Glutamatergic neuron (in vitro differentiated cells): Measurements from ENCODE around the gene CD93. TPM values are rescaled to one million over a fixed set of nuclear protein-coding genes. Genes with fewer than 3 reads are reported as not detected.

ENCODE experiments used
- DNase-seq: peaks from one replicate; pipeline ENCODE4 v3.0.0; 2022
- H3K27ac Mint-ChIP-seq: one replicate; pipeline ENCODE4 v1.8.0; 2020; ENCODE audit warnings: mild to moderate bottlenecking, mixed read lengths, inconsistent platforms; ENCODE audit not compliant: unreplicated experiment
- H3K27me3 Mint-ChIP-seq: one replicate; pipeline ENCODE4 v1.8.0; 2020; ENCODE audit warnings: mild to moderate bottlenecking, moderate library complexity, mixed read lengths, inconsistent platforms; ENCODE audit not compliant: unreplicated experiment
- H3K36me3 Mint-ChIP-seq: one replicate; pipeline ENCODE4 v1.8.0; 2020; ENCODE audit warnings: mild to moderate bottlenecking, mixed read lengths, inconsistent platforms; ENCODE audit not compliant: unreplicated experiment
- H3K4me1 Mint-ChIP-seq: one replicate; pipeline ENCODE4 v1.8.0; 2020; ENCODE audit warnings: mild to moderate bottlenecking, low read depth, mixed read lengths, inconsistent platforms; ENCODE audit not compliant: unreplicated experiment
- H3K4me3 Mint-ChIP-seq: one replicate; pipeline ENCODE4 v1.8.0; 2020; ENCODE audit warnings: mild to moderate bottlenecking, mixed read lengths, inconsistent platforms; ENCODE audit not compliant: unreplicated experiment
- H3K9me3 Mint-ChIP-seq: one replicate; pipeline ENCODE4 v1.8.0; 2020; ENCODE audit warnings: mild to moderate bottlenecking, moderate library complexity, mixed read lengths, inconsistent platforms; ENCODE audit not compliant: unreplicated experiment
- CTCF ChIP-seq: fragments of 200-600 bp; sonication (generic); IDR thresholded peaks from one replicate; pipeline ENCODE4 v1.5.0; 2021; ENCODE audit not compliant: partially characterized antibody, unreplicated experiment
- total RNA-seq: library from RNA; stranded (reverse); fragmentation: NEBNext Ultra II Directional; extraction: Animal tissue kit (Norgen Biotek cat#: 25700); gene quantifications from one replicate; pipeline ENCODE4 v1.2.1, GENCODE V29; 2021; ENCODE audit not compliant: unreplicated experiment

The CD93 gene
- total RNA-seq, 1 donor from 2014 or later: not detected

GRCh38 chr20:23117738-23118137 lies 31.6 kb upstream of the CD93 start:
- H3K9me3 Mint-ChIP-seq: peaks cover 8% of the 10 kb centered on the region
- peaks cover 15% of the 10 kb centered on the region for H3K4me1 Mint-ChIP-seq
- no peak overlapping the region for H3K27ac Mint-ChIP-seq
- TF ChIP-seq CTCF: no peak
- DNase-seq: no peak
- peaks cover 6% of the 10 kb centered on the region for H3K27me3 Mint-ChIP-seq
- H3K4me3 Mint-ChIP-seq: no peak overlapping the region
- no peaks in the 10 kb centered on the region for H3K36me3 Mint-ChIP-seq

GRCh38 chr20:23116311-23117089 lies 30.4 kb upstream of the CD93 start:
- DNase-seq: no peak
- Mint-ChIP-seq H3K36me3 (no peaks in the 10 kb centered on the region), H3K27ac (no peak overlapping the region), H3K9me3 (peaks cover 9% of the 10 kb centered on the region), H3K4me1 (peaks cover 11% of the 10 kb centered on the region), H3K27me3 (peaks cover 6% of the 10 kb centered on the region), H3K4me3 (no peak overlapping the region)
- no peak for TF ChIP-seq CTCF

- Mint-ChIP-seq H3K27me3 (peaks cover 6% of the 10 kb centered on the region), H3K4me1 (peaks cover 11% of the 10 kb centered on the region), H3K27ac (no peak overlapping the region), H3K36me3 (no peaks in the 10 kb centered on the region), H3K9me3 (peaks cover 9% of the 10 kb centered on the region), H3K4me3 (no peak overlapping the region)
- TF ChIP-seq CTCF: no peak
- DNase-seq: no peak
These were observed 29.7 kb upstream of the CD93 start for GRCh38 chr20:23115822-23116221.

- Mint-ChIP-seq H3K27me3 (peaks cover 5% of the 10 kb centered on the region), H3K9me3 (peaks cover 14% of the 10 kb centered on the region), H3K27ac (no peak overlapping the region), H3K36me3 (no peaks in the 10 kb centered on the region), H3K4me1 (peaks cover 11% of the 10 kb centered on the region), H3K4me3 (no peak overlapping the region)
- TF ChIP-seq CTCF: no peak
- DNase-seq: no peak
These were observed 28.4 kb upstream of the CD93 start for GRCh38 chr20:23114448-23115082.

GRCh38 chr20:23114018-23114417 lies 27.9 kb upstream of the CD93 start:
- DNase-seq: no peak
- peaks cover 13% of the 10 kb centered on the region for H3K9me3 Mint-ChIP-seq
- no peak overlapping the region for H3K27ac Mint-ChIP-seq
- no peak for TF ChIP-seq CTCF
- no peak overlapping the region for H3K4me3 Mint-ChIP-seq
- H3K27me3 Mint-ChIP-seq: peaks cover 7% of the 10 kb centered on the region
- no peaks in the 10 kb centered on the region for H3K36me3 Mint-ChIP-seq
- H3K4me1 Mint-ChIP-seq: peaks cover 8% of the 10 kb centered on the region
